ENCODE results near the gene ELL. TPM values are rescaled to one million over a fixed set of nuclear protein-coding genes. Genes with fewer than 3 reads are reported as not detected.

Gene ELL
- total and polyA plus RNA-seq, 2 donors (not counting 3 experiments of a cell fraction or from before 2014, with no cell fraction given): 9.9 to 18.2 TPM

GRCh38 chr19:18431351-18432197, 90.3 kb downstream of the ELL start:
- no peak overlapping the region for H3K9ac ChIP-seq (replicated peaks; ENCODE audit: extremely low read depth, insufficient read depth, low read length)
- peaks cover 0 to 5% of the 10 kb centered on the region in 2 experiments for H3K36me3 ChIP-seq (ENCODE audit: control insufficient read depth in 2 of 2, extremely low read depth in 1 of 2, insufficient read depth in 2 of 2, low read length in 2 of 2)
- H4K20me1 ChIP-seq (replicated peaks; ENCODE audit: control insufficient read depth, extremely low read depth, insufficient read depth, low read length): no peaks in the 10 kb centered on the region
- peaks cover 15% of the 10 kb centered on the region for H3K4me1 ChIP-seq (ENCODE audit: control insufficient read depth, extremely low read depth, insufficient read depth, low read length)
- TF ChIP-seq POLR2A (IDR thresholded peaks at IDR 0.05; ENCODE audit: low read depth, low read length) (no peak), JUN (IDR thresholded peaks at IDR 0.05; ENCODE audit: borderline replicate concordance, insufficient read depth, insufficient read length, low read depth) (no peak), MYC (IDR thresholded peaks at IDR 0.05; ENCODE audit: low read depth, low read length) (no peak), MAX (IDR thresholded peaks at IDR 0.05; ENCODE audit: insufficient read depth, insufficient read length) (no peak), POLR2AphosphoS5 (IDR thresholded peaks at IDR 0.05; ENCODE audit: insufficient read depth, low read depth, low read length) (no peak), EZH2 (IDR thresholded peaks at IDR 0.05; ENCODE audit: borderline replicate concordance, low read depth, low read length, severe bottlenecking) (no peak), CTCF (IDR thresholded peaks at IDR 0.05; ENCODE audit: extremely low read depth in 1 of 2, insufficient read depth in 1 of 2, low read depth in 1 of 2, low read length in 2 of 2) (no peak), GATA2 (IDR thresholded peaks at IDR 0.05; ENCODE audit: insufficient read depth, insufficient read length, low read depth, low read length) (no peak), FOS (IDR thresholded peaks at IDR 0.05; ENCODE audit: borderline replicate concordance, insufficient read depth, low read length) (no peak)
- BruUV-seq (replicated peaks): no TSS peak
- H3K27me3 ChIP-seq (ENCODE audit: control insufficient read depth in 2 of 2, insufficient read depth in 2 of 2, low read length in 2 of 2): no peaks in the 10 kb centered on the region
- dilution Hi-C loops (cut with MboI; ENCODE audit: extremely low pct_ligation_motif_present, low sequenced_read_pairs): no loop called here
- DNase-seq (ENCODE audit: low read depth, low spot score) (no peak), FAIRE-seq (no peak)
- H3K4me2 ChIP-seq (ENCODE audit: insufficient read depth, low read length): no peak overlapping the region
- H3K27ac ChIP-seq (ENCODE audit: insufficient read depth, low read depth, low read length): no peak overlapping the region
- intact Hi-C loops (cut with micrococcal nuclease): no loop called here
- no peak overlapping the region for H3K4me3 ChIP-seq (replicated peaks in 1 of 3; ENCODE audit: insufficient read depth in 1 of 3, low read depth in 1 of 3, low read length in 3 of 3)
- no peak overlapping the region for H2AFZ ChIP-seq (ENCODE audit: low read depth, low read length)
- ChIA-PET CTCF (interaction anchor here (0.6 to 1.3 kb wide), 2 partner anchors 12 to 95 kb away, joined by 3 to 7 read pairs; partner anchors contain the start of gene SSBP4), POLR2A (no interaction called here)
- H3K9me3 ChIP-seq (replicated peaks; ENCODE audit: control insufficient read depth, insufficient read depth, low read length): no peaks in the 10 kb centered on the region
- H3K79me2 ChIP-seq (ENCODE audit: control insufficient read depth, insufficient read depth, low read length): peaks cover 8% of the 10 kb centered on the region
- H3K9me1 ChIP-seq (replicated peaks; ENCODE audit: control insufficient read depth, extremely low read depth, insufficient read depth, low read length): no peaks in the 10 kb centered on the region
